Natural killer cell treated with Interleukin-12 subunit alpha and Interleukin-12 subunit beta and Interleukin-15 and Interleukin-18, amount 100 ng/mL, for 72 hours (primary cell): ENCODE measurements around the gene CCDC78. TPM values are rescaled to one million over a fixed set of nuclear protein-coding genes. Genes with fewer than 3 reads are reported as not detected.

Experiments
- total RNA-seq, 2 donors: library from RNA; stranded (reverse); gene quantifications; one replicate each; pipeline ENCODE4 v1.2.3, GENCODE V29; 2022

The CCDC78 gene
- total RNA-seq, 2 donors from 2014 or later = 3.1 to 6.4 TPM

Other genes with a start within 250 kb of the CCDC78 start
- gene CAPN15, start 198.7 kb downstream of the CCDC78 start, total RNA-seq = 100 to 1,000 TPM; 139 to 201 TPM
- under 1 TPM; 0.12 to 0.64 TPM for gene PRR35, start 166.0 kb downstream of the CCDC78 start, total RNA-seq
- under 1 TPM; 0.33 to 0.48 TPM for gene NHLRC4, start 159.4 kb downstream of the CCDC78 start, total RNA-seq
- 10 to 100 TPM; 27.6 to 60.9 TPM for gene PIGQ, start 156.5 kb downstream of the CCDC78 start, total RNA-seq
- gene RAB40C, start 136.4 kb downstream of the CCDC78 start, total RNA-seq = 10 to 100 TPM; 16.7 to 18.7 TPM
- 1 to 10 TPM in 1 of 2 donors, under 1 TPM in 1; 0.75 to 1.1 TPM for gene WFIKKN1, start 95.5 kb downstream of the CCDC78 start, total RNA-seq
- gene METTL26, start 90.1 kb downstream of the CCDC78 start, total RNA-seq = 100 to 1,000 TPM in 1 of 2 donors, 10 to 100 TPM in 1; 93.7 to 115 TPM
- gene MCRIP2, start 84.6 kb downstream of the CCDC78 start, total RNA-seq = 10 to 100 TPM; 29.5 to 57.7 TPM
- gene WDR90, start 77.1 kb downstream of the CCDC78 start, total RNA-seq = 100 to 1,000 TPM in 1 of 2 donors, 10 to 100 TPM in 1; 49.7 to 130 TPM
- gene RHOT2, start 58.3 kb downstream of the CCDC78 start, total RNA-seq = 100 to 1,000 TPM; 171 to 259 TPM
- gene RHBDL1, start 50.8 kb downstream of the CCDC78 start, total RNA-seq = 1 to 10 TPM; 1.0 to 1.5 TPM
- 100 to 1,000 TPM in 1 of 2 donors, 10 to 100 TPM in 1; 95.0 to 172 TPM for gene STUB1, start 46.0 kb downstream of the CCDC78 start, total RNA-seq
- gene JMJD8, start 42.1 kb downstream of the CCDC78 start, total RNA-seq = 10 to 100 TPM; 31.2 to 53.4 TPM
- gene WDR24, start 36.0 kb downstream of the CCDC78 start, total RNA-seq = 10 to 100 TPM; 15.7 to 25.0 TPM
- under 1 TPM in 1 of 2 donors, not detected in 1; 0.26 TPM for gene FBXL16, start 20.6 kb downstream of the CCDC78 start, total RNA-seq
- 10 to 100 TPM; 21.0 to 34.9 TPM for gene METRN, start 11.3 kb downstream of the CCDC78 start, total RNA-seq
- gene ANTKMT, start 5.3 kb downstream of the CCDC78 start, total RNA-seq = 10 to 100 TPM; 29.1 to 37.9 TPM
- gene HAGHL, start 663 bp upstream of the CCDC78 start, total RNA-seq = 10 to 100 TPM in 1 of 2 donors, 1 to 10 TPM in 1; 5.4 to 15.3 TPM
- 10 to 100 TPM; 26.9 to 54.0 TPM for gene CIAO3, start 14.6 kb upstream of the CCDC78 start, total RNA-seq
- gene MSLN, start 34.3 kb upstream of the CCDC78 start, total RNA-seq = not detected
- 10 to 100 TPM; 38.2 to 79.3 TPM for gene RPUSD1, start 61.9 kb upstream of the CCDC78 start, total RNA-seq
- gene CHTF18, start 62.2 kb upstream of the CCDC78 start, total RNA-seq = 100 to 1,000 TPM in 1 of 2 donors, 10 to 100 TPM in 1; 70.7 to 210 TPM
- not detected for gene GNG13, start 74.3 kb upstream of the CCDC78 start, total RNA-seq
- gene LMF1, start 244.5 kb upstream of the CCDC78 start, total RNA-seq = 10 to 100 TPM; 17.1 to 21.0 TPM